Activated T-cell treated with anti-CD3 and anti-CD28 coated beads for 48 hours (primary cell): ENCODE data around the gene ZG16.
"Not testable (repeated sequence)": the region's sequence is repeated elsewhere in the genome, so short reads cannot be mapped to it uniquely, and the experiment has no call there.

Source experiments
- DNase-seq: peaks from one replicate; pipeline ENCODE4 v3.0.0-alpha.2; 2020; ENCODE audit warnings: low read depth

ZG16 gene

GRCh38 chr16:29748760-29749149 is 29.3 kb upstream of the ZG16 start:
- DNase-seq: not testable (repeated sequence)

- DNase-seq: no peak
Observed at GRCh38 chr16:29753516-29753915, 24.5 kb upstream of the ZG16 start.

- no peak for DNase-seq
Observed at GRCh38 chr16:29756654-29757053, 21.4 kb upstream of the ZG16 start.

GRCh38 chr16:29757086-29757485 is 21.0 kb upstream of the ZG16 start:
- not testable (repeated sequence) for DNase-seq

DNA sequence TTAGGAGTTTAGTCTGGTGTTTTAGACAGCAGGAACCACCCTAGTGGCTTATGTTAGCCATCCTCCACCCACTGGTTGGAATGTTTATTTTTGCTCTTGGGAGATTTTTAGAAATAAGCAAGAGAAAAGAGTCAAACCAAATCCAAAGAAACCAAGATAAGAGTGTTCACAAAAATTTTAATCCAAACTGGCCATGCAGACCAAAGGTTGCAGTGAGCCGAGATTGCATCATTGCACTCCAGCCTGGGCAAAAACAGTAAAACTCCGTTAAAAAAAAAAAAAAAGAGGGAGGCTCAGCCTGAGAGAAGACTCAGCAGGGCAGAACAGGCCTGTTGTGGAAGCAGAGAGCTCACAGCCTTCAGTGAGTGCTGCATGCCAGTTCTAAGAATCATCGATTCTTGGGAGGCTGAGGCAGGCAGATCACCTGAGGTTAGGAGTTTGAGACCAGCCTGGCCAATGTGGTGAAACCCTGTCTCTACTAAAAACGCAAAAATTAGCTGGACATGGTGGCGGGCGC is 20.0 kb upstream of the ZG16 start:
- DNase-seq: no peak

DNA sequence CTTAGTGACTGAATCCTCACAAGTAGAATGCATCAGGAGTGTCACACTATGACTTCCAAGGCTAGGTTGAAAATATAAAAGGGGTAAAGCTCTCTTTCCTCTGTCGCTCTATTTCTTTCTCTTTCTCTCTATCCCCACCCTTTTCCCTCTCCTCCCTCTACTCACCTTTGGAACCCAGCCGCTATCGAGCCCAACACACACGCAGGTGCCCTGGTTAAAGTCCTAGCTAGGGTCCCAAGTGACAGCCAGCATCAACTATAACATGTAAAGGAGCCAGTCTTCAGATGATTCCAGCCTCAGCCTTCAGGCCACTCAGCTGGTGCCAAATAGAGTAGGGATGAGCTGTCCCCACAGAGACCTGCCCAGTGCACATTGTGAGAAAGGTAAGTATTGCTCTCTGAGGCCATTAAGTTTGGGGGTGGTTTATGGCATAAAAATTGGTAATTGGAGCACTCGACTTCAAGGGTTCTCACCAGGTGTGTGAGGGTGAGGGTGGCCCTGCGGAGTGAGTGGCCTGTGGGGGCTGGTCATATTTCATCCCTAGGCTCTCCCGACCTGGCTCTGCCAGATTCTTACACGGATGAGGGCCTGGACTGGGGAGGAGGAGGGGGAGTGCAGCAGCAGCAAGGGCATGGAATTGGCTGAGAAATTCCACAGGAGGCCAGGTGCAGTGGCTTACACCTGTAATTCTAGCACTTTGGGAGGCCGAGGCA is 17.3 kb upstream of the ZG16 start:
- DNase-seq: no peak

GRCh38 chr16:29761280-29761651 is 16.8 kb upstream of the ZG16 start:
- DNase-seq: not testable (repeated sequence)

DNA sequence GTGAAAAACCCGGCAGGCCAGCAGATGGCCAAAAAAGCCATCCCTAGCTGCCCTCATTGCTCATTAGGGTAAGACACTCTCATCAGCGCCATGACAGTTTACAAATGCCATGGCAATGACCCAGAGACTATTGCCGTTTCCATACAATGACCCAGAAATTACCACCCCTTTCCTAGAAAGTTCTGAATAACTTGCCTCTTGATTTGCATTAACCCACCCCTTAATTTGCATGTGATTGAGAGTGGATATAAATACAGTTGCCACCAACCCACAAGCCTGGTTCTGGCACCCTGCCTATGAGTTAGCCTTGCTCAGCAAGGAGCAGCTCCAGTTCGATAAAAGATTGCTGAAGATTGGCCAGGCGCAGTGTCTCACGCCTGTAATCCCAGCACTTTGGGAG is 16.2 kb upstream of the ZG16 start:
- DNase-seq: no peak

DNA sequence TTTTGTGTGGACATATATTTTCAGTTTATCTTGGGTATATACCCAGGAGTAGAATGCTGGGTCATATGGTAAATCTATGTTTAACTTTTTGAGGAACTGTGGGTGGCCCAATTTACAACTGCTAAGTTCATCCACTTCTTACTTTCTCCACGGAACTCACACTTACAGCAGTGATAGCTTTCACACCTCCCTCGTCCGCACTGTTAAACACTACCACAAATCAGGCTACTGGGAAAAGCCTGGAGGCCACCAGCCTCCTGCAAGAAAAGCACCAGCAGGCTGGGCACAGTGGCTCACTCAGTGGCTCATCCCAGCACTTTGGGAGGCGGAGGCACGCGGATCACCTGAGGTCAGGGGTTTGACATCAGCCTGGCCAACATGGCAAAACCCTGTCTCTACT is 14.7 kb upstream of the ZG16 start:
- no peak for DNase-seq

- DNase-seq: no peak
Observed at GRCh38 chr16:29765167-29766032, 12.7 kb upstream of the ZG16 start.

GRCh38 chr16:29766571-29766970 is 11.5 kb upstream of the ZG16 start:
- no peak for DNase-seq

DNA sequence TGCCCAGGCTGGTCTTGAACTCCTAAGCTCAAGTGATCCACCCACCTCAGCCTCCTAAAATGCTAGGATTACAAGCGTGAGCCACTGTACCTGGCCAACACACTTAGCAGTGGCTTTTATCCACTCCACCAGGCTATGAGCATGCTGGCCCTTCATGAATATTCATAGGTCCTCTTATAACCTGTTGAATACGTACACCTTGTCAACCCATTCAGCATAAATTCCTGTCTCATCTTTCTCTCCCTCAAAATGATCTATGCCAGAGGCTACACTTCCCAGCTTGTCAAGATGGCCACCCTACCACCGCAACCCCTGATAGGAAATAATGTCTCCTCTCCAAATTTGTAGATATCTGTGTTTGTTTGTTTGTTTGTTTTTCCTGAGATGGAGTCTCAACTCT is 11.0 kb upstream of the ZG16 start:
- no peak for DNase-seq

DNA sequence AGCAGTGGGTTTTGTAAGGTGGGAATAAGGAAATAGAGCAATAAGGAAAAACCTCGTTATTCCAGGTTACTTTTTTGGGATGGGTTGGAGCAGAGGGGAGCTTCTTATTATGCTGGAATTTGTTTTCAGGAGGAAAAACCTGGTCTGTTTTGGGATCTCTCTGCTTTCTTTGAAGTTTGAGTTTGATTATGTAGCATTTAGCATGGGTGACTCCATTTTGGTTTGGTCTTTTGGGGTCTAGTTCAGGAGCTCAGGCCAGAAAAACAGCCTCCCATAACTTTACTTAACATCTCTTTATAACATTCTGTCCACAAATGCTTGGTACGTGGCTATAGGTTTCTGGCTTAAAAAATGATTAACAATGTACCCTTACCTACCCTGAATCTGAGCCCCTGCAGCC is 8.5 kb upstream of the ZG16 start:
- DNase-seq: no peak

DNA sequence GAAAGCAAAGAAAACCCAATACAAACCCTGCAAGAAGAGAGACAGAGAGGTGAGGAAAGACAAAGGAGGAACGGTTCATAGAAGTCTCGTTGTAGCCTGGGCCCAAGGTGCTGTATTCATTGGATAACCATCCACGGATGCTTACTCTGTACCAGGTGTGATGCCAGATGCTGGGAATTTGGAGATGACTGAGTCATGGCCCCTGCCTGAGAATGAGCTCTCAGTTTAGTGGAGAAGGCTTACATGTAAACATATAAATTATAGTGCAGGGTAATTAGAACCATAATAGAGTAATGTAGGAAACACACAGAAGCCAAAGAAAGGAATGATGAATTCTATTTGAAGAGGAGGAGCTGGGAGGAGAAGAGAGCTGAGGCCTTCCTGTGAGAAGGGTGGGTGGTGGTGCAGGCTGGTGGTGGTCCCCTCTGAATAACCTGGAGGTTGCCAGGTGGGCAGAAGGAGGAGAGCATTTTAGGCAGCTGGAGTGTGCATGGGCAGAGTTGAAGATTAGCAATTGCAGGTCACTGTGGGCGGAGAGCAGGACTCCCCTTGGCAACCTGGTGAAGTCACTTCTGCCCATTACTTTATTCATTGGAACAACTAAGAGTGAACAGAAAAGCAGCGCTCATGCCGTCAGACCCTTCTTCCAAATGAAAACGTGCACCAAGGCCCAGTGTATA is 7.7 kb upstream of the ZG16 start:
- no peak for DNase-seq

- DNase-seq: not testable (repeated sequence)
Observed at GRCh38 chr16:29772330-29772729, 5.7 kb upstream of the ZG16 start.

- no peak for DNase-seq
Observed at GRCh38 chr16:29774730-29775129, 3.3 kb upstream of the ZG16 start.

GRCh38 chr16:29775742-29776408 is 2.2 kb upstream of the ZG16 start:
- no peak for DNase-seq

GRCh38 chr16:29779474-29779873 is 1.4 kb downstream of the ZG16 start:
- no peak for DNase-seq

- not testable (repeated sequence) for DNase-seq
Observed at GRCh38 chr16:29783094-29783953, 5.3 kb downstream of the ZG16 start.

DNA sequence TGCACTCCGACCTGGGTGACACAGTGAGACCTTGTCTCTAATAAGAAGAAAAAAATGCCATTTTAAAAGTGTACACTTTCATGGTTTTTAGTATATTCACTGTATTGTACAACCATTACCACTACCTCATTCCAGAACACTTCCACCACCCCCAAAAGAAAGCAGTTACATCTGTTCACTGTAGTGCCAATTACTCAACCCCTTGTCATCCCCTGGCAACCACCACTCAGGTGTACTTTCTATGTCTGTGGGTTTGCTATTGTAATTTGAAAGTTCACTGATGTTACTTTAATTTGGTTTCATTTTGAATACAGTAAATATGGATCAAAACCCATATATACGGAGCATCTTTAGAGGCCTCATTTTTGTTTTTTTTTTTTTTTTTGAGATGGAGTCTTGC is 6.1 kb downstream of the ZG16 start:
- DNase-seq: no peak

DNA sequence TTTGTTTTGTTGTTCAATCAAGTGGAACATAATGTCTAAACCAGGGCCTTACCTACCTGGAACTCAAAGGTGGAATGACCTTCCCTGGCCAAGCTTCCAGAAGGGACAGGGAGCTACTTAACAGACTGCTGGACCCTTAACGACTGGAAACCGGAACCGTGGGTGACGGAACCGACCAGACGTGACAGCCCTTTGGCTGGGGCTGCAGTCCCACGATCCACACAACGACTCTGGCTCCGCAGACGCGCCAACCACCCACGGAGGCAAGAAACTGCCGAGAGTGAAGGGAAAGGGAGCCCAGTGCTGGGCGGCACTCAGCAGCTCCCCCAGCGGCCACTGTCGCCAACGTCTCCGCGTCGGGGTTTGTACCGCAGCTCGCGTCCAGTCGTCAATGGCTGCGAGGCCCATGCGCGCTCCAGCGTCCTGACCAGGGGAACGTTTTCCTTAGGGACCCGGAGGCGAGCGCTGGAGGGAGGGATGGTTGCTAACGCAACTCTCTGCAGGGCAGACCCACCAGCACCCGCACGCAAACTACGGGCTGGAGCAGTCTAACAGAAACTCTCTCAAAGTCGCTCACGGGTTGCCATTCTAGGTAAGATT is 6.9 kb downstream of the ZG16 start:
- peak; percentile 69 for DNase-seq
